Right lobe of liver (tissue), 6 donors: ENCODE measurements around the gene SURF4. TPM values are rescaled to one million over a fixed set of nuclear protein-coding genes. Genes with fewer than 3 reads are reported as not detected.
A peak's percentile ranks its signal among the peaks of the same experiment; 100 is the strongest.
"Not testable (repeated sequence)": the region's sequence is repeated elsewhere in the genome, so short reads cannot be mapped to it uniquely, and the experiment has no call there.

Experiments used
- ATAC-seq, 4 donors: fragments of 200-7000 bp; cut with Tn5 transposase; one replicate each; pipeline ENCODE4 v1.9.1; 2020; ENCODE audit warnings: mild to moderate bottlenecking in 4 of 4, moderate library complexity in 4 of 4
- DNase-seq, 3 donors: peaks; one replicate each; pipeline ENCODE4 v3.0.0-alpha.2; 2020
- H3K27ac ChIP-seq, 3 donors: fragments of 200-600 bp; one replicate each; pipeline ENCODE4 v1.8.0; 2022
- H3K27me3 ChIP-seq, 2 donors: fragments of 200-600 bp; one replicate each; pipeline ENCODE4 v1.8.0; 2022
- H3K36me3 ChIP-seq, 4 donors: fragments of 200-600 bp; sonication (generic) in 1 of 4; one replicate each; pipeline versions ENCODE4 v1.5.1 to v1.8.0; 2017 to 2022; ENCODE audit warnings: control low read depth in 1 of 4
- H3K4me1 ChIP-seq, 4 donors: fragments of 200-600 bp; sonication (generic) in 1 of 4; one replicate each; pipeline versions ENCODE4 v1.5.1 to v1.8.0; 2017 to 2022; ENCODE audit warnings: control low read depth in 1 of 4
- H3K4me3 ChIP-seq, 3 donors: fragments of 200-600 bp; one replicate each; pipeline ENCODE4 v1.8.0; 2022
- H3K9me3 ChIP-seq, 4 donors: fragments of 200-600 bp; sonication (generic) in 1 of 4; one replicate each; pipeline versions ENCODE4 v1.5.1 to v1.8.0; 2017 to 2022; ENCODE audit warnings: control low read depth in 1 of 4
- POLR2A ChIP-seq: fragments of 450-650 bp; IDR thresholded peaks from one replicate; pipeline ENCODE4 v1.6.1; 2017; ENCODE audit warnings: antibody characterized with exemption, mild to moderate bottlenecking
- WGBS: methylation state at CpG from one replicate; pipeline ENCODE4 v1.1.6; 2018; ENCODE audit warnings: low coverage, low lambda C conversion rate; ENCODE audit not compliant: insufficient coverage; ENCODE audit errors: missing lambda C conversion rate; 5-methylcytosine and 5-hydroxymethylcytosine counted together
- intact Hi-C, 2 donors: fragments of 100-400 bp; cut with DNase I; formaldehyde crosslinking; loops; one replicate each; pipeline versions ENCODE4 v1.11.2 to v1.14.1; 2022
- total RNA-seq, 6 experiments: library from RNA; depleted of rRNA in 2 of 6; stranded (reverse); fragments of >200 nt in 2 of 6; fragmentation: NEBNext Ultra II Directional in 3 of 6; extraction: Animal tissue kit (Norgen Biotek cat#: 25700) in 3 of 6; gene quantifications; one replicate each; pipeline versions ENCODE4 v1.1.0 to v1.2.4, GENCODE V29; 2016 to 2023
- TF ChIP-seq, protein P1 (sequence below), 4 donors: fragments of 200-600 bp in 3 of 4; fragments of 450-650 bp in 1 of 4; IDR thresholded peaks; one replicate each; pipeline versions ENCODE4 v1.5.1 to v1.8.0; 2016 to 2022; ENCODE audit warnings: antibody characterized with exemption in 4 of 4, mild to moderate bottlenecking in 2 of 4
- donor health status: DM: no; HTN: yes; CAD: no.
- donor health status: DM: no; HTN: no; CAD: no.
- donor health status: DM: no; HTN: no; CAD: no.
- donor health status: DM: no; HTN: yes; CAD: no.
- donor health status: DM: no; HTN: yes; CAD: no.

SURF4 gene
- total RNA-seq, 6 experiments from 2014 or later, result 181 to 243 (median 213) TPM

DNA sequence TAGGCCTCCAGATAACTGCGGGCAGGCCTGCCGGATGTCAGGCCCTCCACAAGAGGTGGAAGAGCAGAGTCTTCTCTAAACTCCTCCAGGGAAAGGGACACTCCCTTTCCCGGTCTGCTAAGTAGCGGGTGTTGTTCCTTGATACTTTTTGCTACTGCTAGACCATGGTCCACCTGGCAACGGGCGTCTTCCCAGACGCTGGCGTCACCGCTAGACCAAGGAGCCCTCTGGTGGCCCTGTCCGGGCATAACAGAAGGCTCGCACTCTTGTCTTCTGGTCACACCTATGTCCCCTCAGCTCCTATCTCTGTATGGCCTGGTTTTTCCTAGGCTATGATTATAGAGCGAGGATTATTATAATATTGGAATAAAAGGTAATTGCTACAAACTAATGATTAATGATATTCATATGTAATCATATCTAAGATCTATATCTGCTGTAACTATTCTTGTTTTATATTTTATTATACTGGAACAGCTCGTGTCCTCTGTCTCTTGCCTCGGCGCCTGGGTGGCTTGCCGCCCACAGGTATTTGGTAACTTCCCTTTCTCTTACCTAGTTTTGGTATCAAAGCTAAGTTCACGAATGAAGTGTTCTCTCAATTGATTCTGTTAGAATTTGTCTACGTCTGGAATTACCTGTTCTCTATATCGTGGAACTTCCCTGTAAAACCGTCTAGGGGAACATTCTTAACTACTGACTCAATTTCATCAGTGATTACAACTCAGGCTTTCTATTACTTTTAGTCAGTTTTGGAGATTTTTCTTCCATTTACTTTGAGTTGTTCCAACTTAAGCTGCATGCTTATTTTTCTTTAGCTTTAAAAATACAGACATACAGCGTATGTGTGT is 46.3 kb downstream of the SURF4 start:
- H3K4me3 ChIP-seq, H3K4me1 ChIP-seq, H3K27ac ChIP-seq, H3K9me3 ChIP-seq, H3K27me3 ChIP-seq, ATAC-seq: not testable (repeated sequence)
- peaks cover 3 to 45% (median 23%) of the 10 kb centered on the region in 4 donors for H3K36me3 ChIP-seq
- intact Hi-C loops, result loop anchor here in 1 of 2 donors (10.0 kb wide), 1 partner anchor 55 kb away; no protein-coding TSS in a partner anchor
- TF ChIP-seq, protein P1, sequence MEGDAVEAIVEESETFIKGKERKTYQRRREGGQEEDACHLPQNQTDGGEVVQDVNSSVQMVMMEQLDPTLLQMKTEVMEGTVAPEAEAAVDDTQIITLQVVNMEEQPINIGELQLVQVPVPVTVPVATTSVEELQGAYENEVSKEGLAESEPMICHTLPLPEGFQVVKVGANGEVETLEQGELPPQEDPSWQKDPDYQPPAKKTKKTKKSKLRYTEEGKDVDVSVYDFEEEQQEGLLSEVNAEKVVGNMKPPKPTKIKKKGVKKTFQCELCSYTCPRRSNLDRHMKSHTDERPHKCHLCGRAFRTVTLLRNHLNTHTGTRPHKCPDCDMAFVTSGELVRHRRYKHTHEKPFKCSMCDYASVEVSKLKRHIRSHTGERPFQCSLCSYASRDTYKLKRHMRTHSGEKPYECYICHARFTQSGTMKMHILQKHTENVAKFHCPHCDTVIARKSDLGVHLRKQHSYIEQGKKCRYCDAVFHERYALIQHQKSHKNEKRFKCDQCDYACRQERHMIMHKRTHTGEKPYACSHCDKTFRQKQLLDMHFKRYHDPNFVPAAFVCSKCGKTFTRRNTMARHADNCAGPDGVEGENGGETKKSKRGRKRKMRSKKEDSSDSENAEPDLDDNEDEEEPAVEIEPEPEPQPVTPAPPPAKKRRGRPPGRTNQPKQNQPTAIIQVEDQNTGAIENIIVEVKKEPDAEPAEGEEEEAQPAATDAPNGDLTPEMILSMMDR (IDR thresholded peaks at IDR 0.05), result peak; percentile 38 to 63 (median 54)
- DNase-seq, result peak in 1 of 3 donors; percentile 55
- WGBS, result 46% methylated on average over 21 of the region's 21 CpGs

DNA sequence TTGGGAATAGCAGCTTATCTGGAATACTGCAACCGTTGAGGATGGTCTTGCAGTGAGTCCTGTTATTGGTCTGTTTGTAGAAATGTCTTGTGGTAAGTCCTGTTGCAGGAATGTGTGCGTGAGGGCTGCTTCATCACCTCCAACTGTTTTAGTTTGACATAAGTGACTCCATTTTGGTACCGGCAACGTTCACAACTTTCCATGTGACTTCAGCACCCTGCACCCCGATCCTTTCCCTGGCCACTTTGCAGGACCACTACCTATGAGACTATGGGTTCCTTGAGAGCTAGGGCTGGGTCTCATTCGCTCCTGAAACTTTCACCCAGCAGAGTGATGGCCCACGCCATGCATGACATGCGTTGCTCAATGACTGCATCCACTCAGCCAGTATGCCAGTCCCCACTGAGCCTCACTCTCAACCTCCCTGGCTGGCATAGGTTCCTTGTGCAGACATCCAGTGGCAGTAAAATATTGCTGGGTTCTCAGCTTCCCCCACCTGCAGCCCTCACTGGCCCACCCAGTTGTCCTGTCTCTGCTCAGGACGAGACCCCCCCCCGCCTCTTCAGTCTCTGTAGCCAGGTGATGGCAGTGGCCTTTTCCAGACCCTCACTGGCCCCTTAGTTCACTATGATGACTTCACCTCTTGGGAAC is 47.9 kb downstream of the SURF4 start:
- intact Hi-C loops, result no loop called here
- 92% methylated on average over 9 of the region's 10 CpGs for WGBS

DNA sequence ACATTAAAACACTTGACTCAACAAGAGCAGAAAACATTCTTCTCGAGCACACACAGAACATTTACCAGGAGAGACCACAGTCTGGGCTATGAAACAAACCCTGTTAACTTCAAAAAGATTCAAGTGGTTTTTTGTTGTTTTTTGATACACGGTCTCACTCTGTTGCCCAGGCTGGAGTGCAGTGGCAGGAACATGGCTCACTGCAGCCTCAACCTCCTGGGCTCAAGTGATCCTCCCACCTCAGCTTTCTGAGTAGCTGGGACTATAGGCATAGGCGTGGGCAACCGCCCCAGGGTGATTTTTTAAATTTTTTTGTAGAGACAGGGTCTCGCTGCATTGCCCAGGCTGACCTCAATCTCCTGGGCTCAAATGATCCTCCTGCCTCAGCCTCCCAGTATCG is 48.8 kb downstream of the SURF4 start:
- WGBS, result 89% methylated on average over 3 of the region's 6 CpGs
- DNase-seq, result peak in 1 of 3 donors; percentile 3
- H3K4me3 ChIP-seq, ATAC-seq, H3K4me1 ChIP-seq, H3K9me3 ChIP-seq, H3K27me3 ChIP-seq, intact Hi-C loops, H3K27ac ChIP-seq: not testable (repeated sequence)
- H3K36me3 ChIP-seq, result peaks cover 0 to 21% (median 7%) of the 10 kb centered on the region in 4 donors

More for the DNA sequence above, 47.9 kb downstream of the SURF4 start:
- H3K27ac ChIP-seq, result no peak overlapping the region
- H3K36me3 ChIP-seq, result peaks cover 3 to 31% (median 14%) of the 10 kb centered on the region in 4 donors
- no peaks in the 10 kb centered on the region for H3K4me1 ChIP-seq
- ATAC-seq (no peak), DNase-seq (peak in 1 of 3 donors; percentile 26)
- no peak overlapping the region for H3K4me3 ChIP-seq
- H3K9me3 ChIP-seq, result no peaks in the 10 kb centered on the region
- no peak for TF ChIP-seq POLR2A
- TF ChIP-seq, protein P1 (IDR thresholded peaks at IDR 0.05), result no peak
- no peaks in the 10 kb centered on the region for H3K27me3 ChIP-seq

DNA sequence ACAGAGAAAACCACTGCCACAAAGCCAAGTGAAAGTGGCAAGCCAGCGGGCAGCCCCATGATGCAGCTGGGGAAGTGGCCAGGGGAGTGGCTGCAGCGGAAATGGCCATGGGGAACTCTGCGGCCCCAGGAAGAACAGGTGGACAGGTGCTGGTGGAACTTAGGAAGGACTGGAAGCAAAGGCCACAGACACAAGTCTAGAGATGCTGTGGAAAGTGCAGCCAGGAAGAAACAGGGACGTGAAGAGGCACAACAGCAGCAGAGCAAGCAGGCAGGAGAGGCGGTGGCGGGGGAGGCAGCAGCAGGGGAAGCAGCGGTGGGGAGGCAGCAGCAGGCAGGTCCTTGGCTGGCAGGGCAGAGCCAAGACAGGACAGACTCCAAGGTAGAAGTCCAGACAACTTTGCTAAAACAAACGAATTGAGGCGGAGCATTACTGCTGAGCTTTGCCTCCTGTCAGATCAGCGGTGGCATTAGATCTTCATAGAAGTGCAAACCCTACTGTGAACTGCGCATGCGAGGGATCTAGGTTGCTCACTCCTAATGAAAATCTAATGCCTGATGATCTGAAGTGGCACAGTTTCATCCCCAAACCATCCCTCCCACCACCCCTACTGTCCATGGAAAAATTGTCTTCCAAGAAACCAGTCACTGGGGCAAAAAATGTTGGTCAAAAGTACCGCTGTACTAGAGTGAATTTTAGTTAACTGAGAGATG is 51.7 kb downstream of the SURF4 start:
- 63% methylated on average over 9 of the region's 13 CpGs for WGBS
- intact Hi-C loops, result loop anchor here in 1 of 2 donors (5.0 kb wide), 1 partner anchor 833 kb away; no protein-coding TSS in a partner anchor
- Histone ChIP-seq H3K4me3 (no peak overlapping the region), H3K9me3 (no peaks in the 10 kb centered on the region), H3K27ac (no peak overlapping the region), H3K36me3 (no peaks in the 10 kb centered on the region), H3K4me1 (no peaks in the 10 kb centered on the region), H3K27me3 (no peaks in the 10 kb centered on the region)
- TF ChIP-seq POLR2A, result no peak
- TF ChIP-seq, protein P1 (IDR thresholded peaks at IDR 0.05), result no peak
- DNase-seq (peak in 1 of 3 donors; percentile 29), ATAC-seq (no peak)
